Ascending aorta (tissue), 2 donors: Measurements from ENCODE around the gene BRPF1. TPM values are rescaled to one million over a fixed set of nuclear protein-coding genes. Genes with fewer than 3 reads are reported as not detected.

Experiments used
- DNase-seq, 2 donors: peaks; one replicate each; pipeline ENCODE4 v3.0.0-alpha.2; 2019; ENCODE audit warnings: low spot score in 2 of 2
- H3K27ac ChIP-seq, 2 donors: fragments of 200-600 bp; sonication (generic); one replicate each; pipeline ENCODE4 v1.5.1; 2016 to 2017; ENCODE audit warnings: mild to moderate bottlenecking in 1 of 2
- H3K27me3 ChIP-seq: fragments of 200-600 bp; sonication (generic); one replicate; pipeline ENCODE4 v1.5.1; 2017
- H3K36me3 ChIP-seq, 2 donors: fragments of 200-600 bp; sonication (generic); one replicate each; pipeline ENCODE4 v1.5.1; 2016
- H3K4me1 ChIP-seq, 2 donors: fragments of 200-600 bp; sonication (generic); one replicate each; pipeline ENCODE4 v1.5.1; 2016 to 2017; ENCODE audit warnings: mild to moderate bottlenecking in 1 of 2
- H3K4me3 ChIP-seq, 2 donors: fragments of 200-600 bp; sonication (generic); one replicate each; pipeline ENCODE4 v1.5.1; 2016 to 2017; ENCODE audit warnings: mild to moderate bottlenecking in 1 of 2
- H3K9me3 ChIP-seq, 2 donors: fragments of 200-600 bp; sonication (generic); one replicate each; pipeline ENCODE4 v1.5.1; 2016
- intact Hi-C: fragments of 100-400 bp; cut with DNase I; formaldehyde crosslinking; loops from one replicate; pipeline ENCODE4 v1.15.1; 2023
- total RNA-seq: library from RNA; depleted of rRNA; stranded (reverse); fragments of >200 nt; gene quantifications from one replicate; pipeline ENCODE4 v1.1.0, GENCODE V29; 2016
- TF ChIP-seq, protein P1 (sequence below), 3 experiments: fragments of 200-600 bp in 2 of 3; fragments of 450-650 bp in 1 of 3; sonication (generic) in 2 of 3; IDR thresholded peaks; one replicate each; pipeline ENCODE4 v1.5.1; 2016 to 2019; ENCODE audit warnings: antibody characterized with exemption in 3 of 3, mild to moderate bottlenecking in 1 of 3, moderate library complexity in 1 of 3

BRPF1 gene
- total RNA-seq, 1 donor from 2014 or later: 18.6 TPM

DNA sequence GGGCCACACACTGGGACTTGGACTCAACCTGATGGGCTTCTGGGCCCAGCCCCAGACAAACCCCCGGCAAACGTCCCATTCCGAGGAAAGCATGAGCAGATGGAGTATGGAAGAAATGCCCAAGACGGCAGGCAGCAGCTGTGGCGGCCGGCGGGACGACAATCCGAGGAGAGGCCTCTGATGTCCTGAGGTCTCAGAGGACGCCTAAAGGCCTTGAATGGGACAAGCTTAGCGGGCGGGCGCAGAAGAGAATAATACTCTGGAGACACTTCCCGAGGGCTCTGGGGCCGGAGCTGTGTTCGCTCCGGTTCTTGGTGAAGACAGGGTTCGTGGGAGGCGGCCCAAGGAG is 17.7 kb downstream of the BRPF1 start:
- peak overlapping the region; percentile 67 to 70 for H3K4me3 ChIP-seq
- H3K9me3 ChIP-seq: no peaks in the 10 kb centered on the region
- DNase-seq: no peak
- H3K27me3 ChIP-seq: no peaks in the 10 kb centered on the region
- peaks cover 36 to 48% of the 10 kb centered on the region in 2 donors for H3K36me3 ChIP-seq
- TF ChIP-seq, protein P1, sequence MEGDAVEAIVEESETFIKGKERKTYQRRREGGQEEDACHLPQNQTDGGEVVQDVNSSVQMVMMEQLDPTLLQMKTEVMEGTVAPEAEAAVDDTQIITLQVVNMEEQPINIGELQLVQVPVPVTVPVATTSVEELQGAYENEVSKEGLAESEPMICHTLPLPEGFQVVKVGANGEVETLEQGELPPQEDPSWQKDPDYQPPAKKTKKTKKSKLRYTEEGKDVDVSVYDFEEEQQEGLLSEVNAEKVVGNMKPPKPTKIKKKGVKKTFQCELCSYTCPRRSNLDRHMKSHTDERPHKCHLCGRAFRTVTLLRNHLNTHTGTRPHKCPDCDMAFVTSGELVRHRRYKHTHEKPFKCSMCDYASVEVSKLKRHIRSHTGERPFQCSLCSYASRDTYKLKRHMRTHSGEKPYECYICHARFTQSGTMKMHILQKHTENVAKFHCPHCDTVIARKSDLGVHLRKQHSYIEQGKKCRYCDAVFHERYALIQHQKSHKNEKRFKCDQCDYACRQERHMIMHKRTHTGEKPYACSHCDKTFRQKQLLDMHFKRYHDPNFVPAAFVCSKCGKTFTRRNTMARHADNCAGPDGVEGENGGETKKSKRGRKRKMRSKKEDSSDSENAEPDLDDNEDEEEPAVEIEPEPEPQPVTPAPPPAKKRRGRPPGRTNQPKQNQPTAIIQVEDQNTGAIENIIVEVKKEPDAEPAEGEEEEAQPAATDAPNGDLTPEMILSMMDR (IDR thresholded peaks at IDR 0.05): no peak
- peaks cover 4 to 14% of the 10 kb centered on the region in 2 donors for H3K4me1 ChIP-seq
- intact Hi-C loops: loop anchor here (1.0 kb wide), 3 partner anchors 18 to 44 kb away; partner anchors contain the start of genes ARPC4 and BRPF1
- H3K27ac ChIP-seq: peak overlapping the region; percentile 76 to 84

DNA sequence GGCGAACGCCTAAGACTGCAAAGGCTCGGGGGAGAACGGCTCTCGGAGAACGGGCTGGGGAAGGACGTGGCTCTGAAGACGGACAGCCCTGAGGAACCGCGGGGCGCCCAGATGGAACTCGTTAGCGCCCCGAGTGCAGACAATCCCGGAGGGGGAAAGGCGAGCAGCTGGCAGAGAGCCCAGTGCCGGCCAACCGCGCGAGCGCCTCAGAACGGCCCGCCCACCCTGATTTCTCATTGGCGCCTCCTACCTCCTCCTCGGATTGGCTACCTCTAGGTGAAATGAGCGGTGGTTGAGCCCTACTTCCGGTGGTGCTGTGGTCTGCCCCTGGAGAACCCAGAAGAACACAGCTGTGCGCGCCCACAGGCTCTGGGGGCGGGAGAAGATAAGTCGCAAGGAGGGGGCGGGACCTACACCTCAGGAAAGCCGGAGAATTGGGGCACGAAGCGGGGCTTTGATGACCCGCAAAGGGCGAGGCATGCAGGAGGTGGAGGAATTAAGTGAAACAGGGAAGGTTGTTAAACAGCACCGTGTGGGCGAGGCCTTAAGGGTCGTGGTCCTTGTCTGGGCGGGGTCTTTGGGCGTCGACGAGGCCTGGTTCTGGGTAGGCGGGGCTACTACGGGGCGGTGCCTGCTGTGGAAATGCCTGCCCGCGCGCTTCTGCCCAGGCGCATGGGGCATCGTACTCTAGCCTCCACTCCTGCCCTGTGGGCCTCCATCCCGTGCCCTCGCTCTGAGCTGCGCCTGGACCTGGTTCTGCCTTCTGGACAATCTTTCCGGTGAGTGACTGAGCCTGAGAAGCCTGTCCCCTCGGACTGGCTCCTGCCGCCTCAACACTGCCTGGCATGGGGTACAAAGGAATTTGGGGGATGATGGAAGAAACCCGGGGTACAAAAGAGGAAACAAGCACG is 18.4 kb downstream of the BRPF1 start, which contains the start of gene OGG1:
TSS of gene OGG1 (plus strand) at position 308 of the 911 bp plus-strand sequence. CDS start at position 643, 335 bp downstream.
- intact Hi-C loops: loop anchor here (1.0 to 2.0 kb wide), 4 partner anchors 19 to 43 kb away; partner anchors contain the start of genes ARPC4 and BRPF1
- peak within 1 kb of the TSS; percentile 76 to 84 for H3K27ac ChIP-seq
- peaks cover 30 to 48% of the 10 kb centered on the region in 2 donors for H3K36me3 ChIP-seq
- H3K4me1 ChIP-seq: peaks cover 4 to 14% of the 10 kb centered on the region in 2 donors
- TF ChIP-seq, protein P1 (IDR thresholded peaks at IDR 0.05): no peak
- H3K4me3 ChIP-seq: peak within 1 kb of the TSS; percentile 67 to 70
- H3K27me3 ChIP-seq: no peaks in the 10 kb centered on the region
- no peaks in the 10 kb centered on the region for H3K9me3 ChIP-seq
- peak; percentile 92 to 99 for DNase-seq

DNA sequence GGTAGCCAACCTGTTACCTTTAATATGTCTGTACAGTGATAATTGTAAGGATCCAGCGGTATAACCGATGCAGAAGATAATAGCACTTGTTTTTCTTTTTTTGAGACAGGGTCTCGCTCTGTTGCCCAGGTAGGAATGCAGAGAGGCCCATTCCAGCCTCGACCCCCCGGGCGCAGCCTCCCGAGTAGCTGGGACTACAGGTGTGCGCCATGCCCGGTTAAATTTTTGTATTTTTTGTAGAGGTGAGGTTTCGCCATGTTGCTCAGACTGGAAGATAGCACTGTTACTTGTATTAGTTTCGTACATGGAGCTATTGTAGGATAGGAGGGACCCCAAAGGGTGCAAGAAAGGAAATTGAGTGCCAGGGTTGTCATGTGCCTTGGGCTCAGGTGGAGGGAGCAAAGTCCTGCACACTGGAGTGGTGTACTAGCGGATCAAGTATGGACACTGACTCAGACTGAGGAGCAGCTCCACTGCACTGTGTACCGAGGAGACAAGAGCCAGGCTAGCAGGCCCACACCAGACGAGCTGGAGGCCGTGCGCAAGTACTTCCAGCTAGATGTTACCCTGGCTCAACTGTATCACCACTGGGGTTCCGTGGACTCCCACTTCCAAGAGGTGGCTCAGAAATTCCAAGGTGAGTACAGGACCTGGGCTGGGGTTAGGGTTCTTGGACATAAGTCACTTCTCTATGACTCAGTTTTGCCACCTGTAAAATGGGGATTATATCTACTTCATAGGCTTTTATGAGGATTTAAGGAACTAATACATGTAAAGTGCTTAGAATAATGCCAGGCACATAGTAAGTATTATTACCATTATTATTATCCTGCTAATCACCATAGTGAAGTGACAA is 19.2 kb downstream of the BRPF1 start:
- H3K4me1 ChIP-seq: peaks cover 4 to 14% of the 10 kb centered on the region in 2 donors
- peaks cover 21 to 45% of the 10 kb centered on the region in 2 donors for H3K36me3 ChIP-seq
- intact Hi-C loops: loop anchor here (2.0 kb wide), 1 partner anchor 36 kb away; no protein-coding TSS in a partner anchor
- peak overlapping the region; percentile 67 to 70 for H3K4me3 ChIP-seq
- H3K27ac ChIP-seq: peak overlapping the region; percentile 76 to 84
- H3K9me3 ChIP-seq: no peaks in the 10 kb centered on the region
- DNase-seq: no peak
- no peaks in the 10 kb centered on the region for H3K27me3 ChIP-seq
- TF ChIP-seq, protein P1 (IDR thresholded peaks at IDR 0.05): no peak

DNA sequence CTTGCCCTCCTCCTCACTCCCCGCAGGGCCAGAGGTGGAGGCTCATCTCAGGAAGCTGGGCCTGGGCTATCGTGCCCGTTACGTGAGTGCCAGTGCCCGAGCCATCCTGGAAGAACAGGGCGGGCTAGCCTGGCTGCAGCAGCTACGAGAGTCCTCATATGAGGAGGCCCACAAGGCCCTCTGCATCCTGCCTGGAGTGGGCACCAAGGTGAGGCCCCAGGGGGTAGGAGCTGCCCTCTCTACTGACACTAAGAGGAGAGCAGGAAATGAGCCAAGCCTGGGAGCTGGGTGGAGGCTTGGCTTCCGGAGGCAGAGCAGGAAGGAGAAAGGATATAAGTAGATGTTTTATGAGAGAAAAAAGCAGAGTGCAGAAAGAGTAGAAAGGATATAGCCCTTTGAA is 23.1 kb downstream of the BRPF1 start:
- Histone ChIP-seq H3K36me3 (peaks cover 13 to 65% of the 10 kb centered on the region in 2 donors), H3K4me1 (peaks cover 4 to 9% of the 10 kb centered on the region in 2 donors), H3K27ac (peak overlapping the region in 1 of 2 donors; percentile 49), H3K9me3 (no peaks in the 10 kb centered on the region), H3K27me3 (no peaks in the 10 kb centered on the region), H3K4me3 (no peak overlapping the region)
- TF ChIP-seq, protein P1 (IDR thresholded peaks at IDR 0.05): no peak
- intact Hi-C loops: no loop called here
- DNase-seq: no peak

DNA sequence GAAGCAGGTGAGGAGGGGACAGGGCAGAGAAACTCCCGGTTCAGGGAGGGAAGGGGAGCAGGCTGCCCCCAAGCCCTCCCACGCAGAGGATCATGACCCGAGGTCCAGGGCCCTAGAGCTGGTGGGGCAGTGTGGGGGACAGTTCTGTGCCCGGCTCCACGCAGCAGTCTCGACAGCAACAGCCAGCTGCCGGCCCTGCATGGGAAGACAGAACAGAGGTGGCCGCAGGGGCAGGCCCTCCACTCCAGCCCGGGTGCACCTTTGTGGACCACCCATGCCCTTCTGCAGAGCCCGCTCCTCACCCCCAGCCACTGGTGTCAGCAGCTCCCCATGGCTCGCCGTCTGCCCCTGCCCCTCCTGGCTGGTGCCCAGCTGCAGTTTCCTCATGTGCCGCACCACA is 25.9 kb downstream of the BRPF1 start:
- intact Hi-C loops: no loop called here
- Histone ChIP-seq H3K4me3 (no peak overlapping the region), H3K4me1 (no peaks in the 10 kb centered on the region), H3K27ac (no peak overlapping the region), H3K27me3 (no peaks in the 10 kb centered on the region), H3K36me3 (peaks cover 21 to 78% of the 10 kb centered on the region in 2 donors), H3K9me3 (no peaks in the 10 kb centered on the region)
- TF ChIP-seq, protein P1 (IDR thresholded peaks at IDR 0.05): no peak
- no peak for DNase-seq
